Erythroblast (primary cell): ENCODE results near the gene OSBPL5.

Experiments
- GATA1 ChIP-seq: IDR thresholded peaks from 2 replicates; pipeline ENCODE4 v1.6.1; 2011; ENCODE audit warnings: low read depth, mild to moderate bottlenecking, control low read depth, low read length, moderate library complexity
- POLR2A ChIP-seq: IDR thresholded peaks from 2 replicates; pipeline ENCODE4 v1.6.1; 2011; ENCODE audit warnings: mild to moderate bottlenecking, low read length

GRCh38 chr11:3095712-3096361 is 69.3 kb downstream of the OSBPL5 start:
- TF ChIP-seq POLR2A, result no peak
- TF ChIP-seq GATA1, result no peak
